Stimulated activated naive CD8-positive, alpha-beta T cell treated with anti-CD3 and anti-CD28 coated beads, Interleukin-15, Interleukin-2, amounts not matched to agents 100 ng/mL and 50 ng/mL, for 24 hours (primary cell): ENCODE measurements around the gene UBE2D3.

Experiments used
- H3K27ac Mint-ChIP-seq: one replicate; pipeline ENCODE4 v1.8.0; 2021; ENCODE audit warnings: mild to moderate bottlenecking, mixed read lengths
- H3K27me3 Mint-ChIP-seq: one replicate; pipeline ENCODE4 v1.8.0; 2021; ENCODE audit warnings: mixed read lengths
- H3K36me3 Mint-ChIP-seq: one replicate; pipeline ENCODE4 v1.8.0; 2021; ENCODE audit warnings: low read depth, mixed read lengths
- H3K4me1 Mint-ChIP-seq: one replicate; pipeline ENCODE4 v1.8.0; 2021; ENCODE audit warnings: low read depth, mixed read lengths
- H3K4me3 Mint-ChIP-seq: one replicate; pipeline ENCODE4 v1.8.0; 2021; ENCODE audit warnings: mild to moderate bottlenecking, mixed read lengths
- H3K9me3 Mint-ChIP-seq: one replicate; pipeline ENCODE4 v1.8.0; 2021; ENCODE audit warnings: mixed read lengths

UBE2D3 gene

DNA sequence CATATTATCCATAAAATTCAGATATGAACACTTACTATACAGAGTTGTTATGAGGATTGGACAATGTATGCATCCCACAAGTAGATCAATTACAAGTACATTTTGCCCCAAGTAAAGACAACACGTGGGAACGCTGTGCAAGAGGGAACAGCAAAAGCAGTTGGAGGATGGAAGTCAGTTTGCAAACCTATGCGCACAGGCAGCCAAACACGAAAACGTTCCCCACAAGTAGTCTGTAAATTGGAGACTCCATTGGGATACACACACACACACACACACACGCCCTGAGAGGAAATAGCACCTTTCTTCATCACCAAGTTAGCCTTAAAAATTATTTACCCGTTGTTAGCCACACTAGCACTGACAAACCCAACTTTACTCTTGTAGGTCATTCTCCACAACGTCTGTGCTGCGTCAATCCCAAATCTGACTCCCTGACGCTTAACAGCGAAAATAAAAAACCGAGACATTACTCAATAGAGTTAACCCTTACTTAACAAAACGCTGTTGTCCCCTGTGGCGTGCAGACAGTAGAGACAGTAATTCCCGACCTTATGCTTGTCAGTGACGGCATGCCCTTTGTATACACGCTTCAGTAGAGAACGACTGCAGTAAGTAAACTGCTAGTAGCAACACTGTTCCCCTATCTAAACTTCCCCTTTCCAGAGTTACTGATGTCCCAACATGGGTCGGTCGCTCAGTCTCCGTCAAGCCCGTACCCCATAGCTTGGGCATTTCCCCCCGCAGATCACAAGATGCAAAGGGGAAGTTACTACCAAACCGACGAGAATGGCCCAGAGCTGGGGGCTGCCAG is 67.3 kb downstream of the UBE2D3 start:
- H3K9me3 Mint-ChIP-seq = no peaks in the 10 kb centered on the region
- H3K4me1 Mint-ChIP-seq = peaks cover 40% of the 10 kb centered on the region
- peaks cover 14% of the 10 kb centered on the region for H3K36me3 Mint-ChIP-seq
- no peaks in the 10 kb centered on the region for H3K27me3 Mint-ChIP-seq
- H3K4me3 Mint-ChIP-seq = peak overlapping the region; percentile 94
- H3K27ac Mint-ChIP-seq = peak overlapping the region; percentile 90

DNA sequence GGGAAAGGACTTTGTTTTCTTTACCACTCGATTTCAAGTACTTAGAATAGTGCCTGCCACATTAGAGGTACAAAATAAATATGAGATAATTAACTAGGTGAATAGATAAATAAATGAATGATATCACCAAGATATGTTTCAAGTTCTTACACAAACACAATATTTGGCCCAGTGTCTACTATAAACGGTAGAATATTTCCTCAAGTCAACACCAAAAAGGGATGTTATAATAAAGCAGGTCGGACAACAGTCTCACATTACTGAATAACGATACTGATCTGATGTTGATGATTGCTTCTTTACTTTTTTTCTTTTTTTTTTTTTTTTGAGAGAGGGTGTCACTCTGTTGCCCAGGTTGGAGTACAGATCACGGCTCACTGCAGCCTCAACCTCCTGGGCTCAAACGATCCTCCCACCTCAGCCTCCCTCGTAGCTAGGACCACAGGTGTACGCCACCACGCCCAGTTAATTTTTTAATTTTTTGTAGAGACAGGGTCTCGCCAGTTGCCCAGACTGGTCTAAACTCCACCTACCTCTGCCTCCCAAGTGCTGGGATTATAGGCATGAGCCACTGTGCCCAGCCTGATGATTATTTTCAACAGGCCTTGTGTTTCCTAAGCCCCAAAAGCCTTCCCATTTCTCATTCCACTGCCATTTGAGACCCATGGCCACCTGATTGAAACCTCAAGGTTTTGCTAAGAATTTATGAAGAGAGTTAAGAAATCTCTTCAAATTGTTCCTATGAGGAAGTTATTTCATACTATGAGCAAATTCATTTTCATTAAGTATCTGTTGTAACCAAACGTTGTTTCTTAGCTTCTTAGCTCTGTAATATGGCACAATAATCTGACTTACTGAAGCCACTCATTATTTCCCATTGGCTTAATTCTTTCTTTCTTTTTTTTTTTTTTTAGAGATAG is 68.8 kb downstream of the UBE2D3 start:
- Mint-ChIP-seq H3K27ac (no peak overlapping the region), H3K4me3 (no peak overlapping the region), H3K4me1 (peaks cover 40% of the 10 kb centered on the region), H3K27me3 (no peaks in the 10 kb centered on the region), H3K36me3 (peaks cover 16% of the 10 kb centered on the region), H3K9me3 (no peaks in the 10 kb centered on the region)

DNA sequence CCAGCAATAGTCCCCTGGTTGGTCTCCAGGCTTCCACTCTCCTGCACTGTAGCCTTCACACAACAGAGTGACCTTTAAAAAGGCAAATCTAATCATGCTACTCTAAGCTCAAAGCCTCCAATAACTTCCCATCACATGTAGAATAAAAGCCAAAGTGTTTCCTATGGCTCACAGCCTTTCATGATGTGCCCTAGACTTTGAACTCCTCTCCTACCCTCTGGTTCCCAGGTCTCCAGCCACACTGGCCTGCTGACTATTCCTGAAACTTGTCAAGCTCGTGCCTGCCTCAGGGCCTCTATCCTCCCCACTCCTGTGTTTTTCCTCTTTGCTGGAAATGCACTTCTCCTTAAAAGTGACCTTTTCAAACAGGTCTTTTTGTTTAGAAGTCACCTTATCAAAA is 69.7 kb downstream of the UBE2D3 start:
- Mint-ChIP-seq H3K4me3 (no peak overlapping the region), H3K27ac (peak overlapping the region; percentile 16), H3K36me3 (peaks cover 16% of the 10 kb centered on the region), H3K27me3 (no peaks in the 10 kb centered on the region), H3K4me1 (peaks cover 40% of the 10 kb centered on the region), H3K9me3 (no peaks in the 10 kb centered on the region)

DNA sequence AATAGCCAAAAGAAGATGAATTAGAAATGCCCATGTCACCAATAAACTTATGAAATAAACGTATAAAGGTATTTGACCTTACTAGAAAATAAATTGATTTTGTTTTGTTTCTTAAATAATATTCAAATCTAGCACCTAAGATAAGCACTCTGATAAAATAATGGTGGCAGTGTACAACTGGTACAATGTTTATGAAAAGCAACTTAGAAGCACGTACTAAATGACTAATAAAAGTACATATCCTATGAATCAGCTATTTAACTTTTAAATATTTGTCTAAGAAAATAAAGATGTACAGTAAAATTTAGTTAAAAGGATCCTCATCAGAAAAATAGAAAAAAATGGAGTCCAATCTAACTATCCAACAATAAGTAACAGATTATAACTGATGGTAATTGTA is 73.3 kb downstream of the UBE2D3 start:
- peaks cover 23% of the 10 kb centered on the region for H3K36me3 Mint-ChIP-seq
- H3K4me1 Mint-ChIP-seq = peaks cover 18% of the 10 kb centered on the region
- H3K27me3 Mint-ChIP-seq = no peaks in the 10 kb centered on the region
- no peak overlapping the region for H3K4me3 Mint-ChIP-seq
- H3K27ac Mint-ChIP-seq = no peak overlapping the region
- H3K9me3 Mint-ChIP-seq = no peaks in the 10 kb centered on the region

DNA sequence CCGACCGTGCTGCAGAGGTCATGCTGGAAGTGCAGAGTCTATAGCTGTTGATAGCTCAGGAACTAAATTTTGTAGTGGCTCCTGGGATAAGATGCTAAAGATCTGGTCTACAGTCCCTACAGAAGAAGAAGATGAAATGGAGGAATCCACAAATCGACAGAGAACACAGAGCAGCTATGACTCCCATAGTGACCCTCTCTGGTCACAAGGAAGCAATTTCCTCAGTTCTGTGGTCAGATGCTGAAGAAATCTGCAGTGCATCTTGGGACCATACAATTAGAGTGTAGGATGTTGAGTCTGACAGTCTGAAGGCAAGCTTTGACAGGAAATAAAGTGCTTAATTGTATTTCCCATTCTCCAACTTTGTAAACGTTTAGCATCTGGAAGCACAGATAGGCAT is 75.4 kb downstream of the UBE2D3 start:
- Mint-ChIP-seq H3K36me3 (peaks cover 17% of the 10 kb centered on the region), H3K4me1 (no peaks in the 10 kb centered on the region), H3K9me3 (no peaks in the 10 kb centered on the region), H3K27me3 (no peaks in the 10 kb centered on the region), H3K27ac (no peak overlapping the region), H3K4me3 (no peak overlapping the region)
